Amygdala (tissue), 56 donors: Measurements from ENCODE around the gene ZNF133.

Source experiments
- DNase-seq, 56 donors: peaks; one replicate each; lab custom pipeline; 2025; lab: John Stamatoyannopoulos, UW

The ZNF133 gene

GRCh38 chr20:18359854-18360253 lies 71.5 kb downstream of the ZNF133 start:
- no peak for DNase-seq

GRCh38 chr20:18360635-18361034 lies 72.3 kb downstream of the ZNF133 start:
- DNase-seq: no peak

GRCh38 chr20:18361678-18362077 lies 73.4 kb downstream of the ZNF133 start:
- no peak for DNase-seq

GRCh38 chr20:18362916-18363315 lies 74.6 kb downstream of the ZNF133 start:
- DNase-seq: no peak

GRCh38 chr20:18363708-18364107 lies 75.4 kb downstream of the ZNF133 start:
- DNase-seq: no peak

GRCh38 chr20:18364768-18365167 lies 76.4 kb downstream of the ZNF133 start:
- DNase-seq: no peak
